Right lobe of liver (tissue), 4 donors: ENCODE results near the gene PITPNM3.

Experiments
- CTCF ChIP-seq, 4 donors: fragments of 200-600 bp in 3 of 4; fragments of 450-650 bp in 1 of 4; IDR thresholded peaks; one replicate each; pipeline versions ENCODE4 v1.5.1 to v1.8.0; 2016 to 2022; ENCODE audit warnings: antibody characterized with exemption in 4 of 4, mild to moderate bottlenecking in 2 of 4
- POLR2A ChIP-seq: fragments of 450-650 bp; IDR thresholded peaks from one replicate; pipeline ENCODE4 v1.6.1; 2017; ENCODE audit warnings: antibody characterized with exemption, mild to moderate bottlenecking
- donor health status: DM: no; HTN: no; CAD: no.
- donor health status: DM: no; HTN: no; CAD: no.
- donor health status: DM: no; HTN: yes; CAD: no.

- TF ChIP-seq CTCF (IDR thresholded peaks at IDR 0.05) = no peak
- no peak for TF ChIP-seq POLR2A
These were observed 4.4 kb downstream of the PITPNM3 start for GRCh38 chr17:6551869-6552531.
